GM18520 (cell line): ENCODE data around the gene OLIG1.

Experiments used
- ATAC-seq: cut with Tn5 transposase; IDR thresholded peaks from one replicate; pipeline ENCODE4 v1.9.1; 2021; ENCODE audit not compliant: unreplicated experiment

OLIG1 gene

DNA sequence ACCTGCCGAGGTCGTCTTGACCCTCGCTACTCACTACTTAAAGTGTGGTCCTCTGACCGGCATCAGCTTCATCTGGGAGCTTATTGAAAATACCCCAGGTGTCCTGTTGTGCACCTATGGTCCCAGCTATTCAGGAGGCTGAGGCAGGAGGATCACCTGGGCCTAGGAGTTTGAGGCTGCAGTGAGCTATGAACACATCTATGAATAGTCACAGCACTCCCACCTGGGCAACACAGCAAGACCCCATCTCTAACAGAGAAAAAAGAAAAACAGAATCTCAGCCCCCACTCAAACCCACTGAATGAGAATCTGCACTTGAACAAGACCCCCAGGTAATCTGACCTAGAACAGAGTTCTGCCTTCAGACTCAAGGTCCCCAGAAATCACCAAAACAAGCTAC is 8.7 kb upstream of the OLIG1 start:
- ATAC-seq = no peak

DNA sequence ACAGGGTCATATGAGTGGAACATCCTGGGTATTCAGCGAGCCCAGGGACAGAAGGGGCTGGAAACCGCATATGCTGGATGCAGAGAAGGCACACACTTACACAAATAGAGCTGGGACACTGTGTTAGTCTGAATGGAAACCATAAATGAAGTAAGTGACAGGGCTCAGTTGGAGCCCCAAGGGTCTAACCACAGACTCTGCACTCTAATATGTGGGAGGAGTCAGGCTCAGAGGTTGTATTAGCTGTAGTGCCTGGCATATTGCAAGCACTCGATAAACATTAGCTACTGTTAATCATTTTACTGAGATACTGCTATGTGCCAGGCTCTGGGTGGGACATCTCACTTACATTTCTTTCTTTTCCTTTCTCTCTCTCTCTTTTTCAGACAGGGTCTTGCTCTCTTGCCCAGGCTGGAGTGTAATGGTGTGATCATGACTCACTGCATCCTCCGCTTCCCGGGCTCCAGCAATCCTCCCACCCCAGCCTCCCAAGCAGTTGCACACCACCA is 6.5 kb upstream of the OLIG1 start:
- no peak for ATAC-seq

DNA sequence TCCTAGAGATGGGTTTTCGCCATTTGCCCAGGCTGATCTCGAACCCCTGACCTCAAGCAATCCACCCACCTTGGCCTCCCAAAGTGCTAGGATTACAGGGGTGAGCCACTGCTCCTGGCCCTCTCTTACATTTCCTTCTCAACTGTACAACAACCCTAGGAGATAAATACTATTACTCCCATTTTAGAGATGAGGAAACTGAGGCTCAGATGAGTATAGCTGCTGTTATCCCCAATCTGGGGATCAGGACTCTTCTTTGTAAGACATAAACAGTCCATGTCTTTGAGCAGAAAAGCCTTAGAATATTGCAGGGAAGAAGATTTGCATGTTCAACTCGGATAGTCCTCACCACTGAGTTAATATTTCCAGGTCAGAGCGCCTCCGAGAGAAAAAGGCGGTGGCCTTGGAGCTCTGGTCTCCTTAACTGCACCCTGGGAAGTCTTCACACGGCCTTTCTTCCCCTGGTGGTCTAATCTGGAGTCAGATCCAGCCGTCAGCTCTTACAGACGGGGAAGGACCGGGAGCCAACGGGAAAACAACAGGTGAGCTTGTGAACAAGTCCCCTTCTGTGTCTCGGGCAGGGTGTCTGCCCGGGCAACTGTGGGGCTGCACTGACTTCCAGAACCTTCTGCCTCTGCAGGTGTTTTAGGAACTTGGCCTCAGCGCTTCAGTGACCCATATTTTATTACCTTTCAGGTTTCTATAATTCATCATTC is 5.9 kb upstream of the OLIG1 start:
- ATAC-seq = no peak

DNA sequence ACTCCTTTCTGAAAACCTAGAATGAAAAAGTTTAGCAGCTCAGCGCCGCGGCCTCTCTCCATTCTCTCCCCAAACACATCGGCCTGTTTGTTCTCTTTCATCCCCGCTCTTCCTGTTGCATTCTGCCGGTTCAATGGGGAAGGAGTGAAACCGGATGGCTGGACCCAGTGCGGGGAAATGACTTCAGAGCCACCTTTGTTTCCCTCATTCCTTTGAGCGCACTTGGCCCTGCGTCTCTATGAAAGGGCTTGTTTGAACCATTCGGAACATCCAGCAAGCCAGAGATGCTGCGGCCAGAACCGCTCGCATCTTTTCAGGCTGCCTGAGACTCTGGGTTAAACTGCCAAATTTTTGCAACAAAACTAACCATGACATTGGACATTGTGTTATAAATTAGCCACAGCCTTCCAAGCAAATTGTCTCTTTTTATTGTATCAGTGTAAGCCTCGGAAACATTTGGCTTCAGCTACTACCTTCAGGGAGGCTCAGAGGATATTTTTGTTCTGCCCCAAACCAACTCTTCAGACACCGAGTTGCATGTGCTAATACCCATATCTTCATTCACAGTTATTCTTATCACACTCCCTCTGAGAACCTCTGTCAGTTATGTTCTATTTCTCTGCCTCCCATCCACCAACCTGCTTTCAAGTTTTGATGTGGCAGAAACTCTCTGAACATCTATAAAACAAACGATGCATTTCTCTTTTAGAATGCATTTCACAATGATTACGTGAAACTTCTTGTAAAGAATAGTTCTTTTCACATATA is 5.1 kb upstream of the OLIG1 start:
- ATAC-seq = no peak

DNA sequence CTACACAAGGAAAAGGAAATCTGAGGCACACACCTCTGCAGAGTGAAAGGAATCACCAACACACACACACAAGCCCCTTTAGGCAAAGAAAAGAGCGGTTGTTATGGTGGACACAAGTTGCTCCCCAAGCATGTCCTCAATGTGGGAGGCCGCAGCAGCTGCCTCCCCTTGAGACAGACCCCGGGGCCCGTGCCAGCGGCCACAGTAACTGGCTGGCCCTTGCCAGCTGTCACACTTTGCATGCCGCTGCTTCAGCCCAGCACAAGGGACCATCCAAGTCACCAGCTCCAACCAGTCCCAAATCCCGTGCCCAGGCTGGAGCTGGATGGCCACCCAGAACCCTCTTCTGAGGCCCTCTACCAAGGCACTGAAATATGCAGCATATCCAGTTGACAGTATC is 2.9 kb upstream of the OLIG1 start:
- no peak for ATAC-seq

DNA sequence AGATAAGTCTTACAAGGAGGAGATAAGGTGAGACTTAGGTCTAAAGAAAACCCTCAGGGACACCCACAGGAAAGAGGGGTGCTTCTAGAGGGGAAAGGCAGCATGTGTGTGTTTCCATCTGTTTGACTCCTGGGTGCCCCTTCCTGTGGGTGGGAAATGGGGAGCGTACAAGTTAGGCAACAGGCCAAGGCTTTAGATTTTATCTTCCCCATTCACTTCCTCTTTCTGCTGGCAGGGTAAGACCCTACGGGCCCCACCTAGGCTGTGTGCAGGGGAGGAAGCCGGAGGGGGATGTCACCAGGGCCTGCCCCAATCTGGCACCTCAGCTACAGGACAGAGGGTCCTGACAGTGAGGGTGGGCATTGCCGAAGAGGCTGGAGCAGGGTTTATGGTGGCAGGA is 2.5 kb upstream of the OLIG1 start:
- ATAC-seq = no peak

DNA sequence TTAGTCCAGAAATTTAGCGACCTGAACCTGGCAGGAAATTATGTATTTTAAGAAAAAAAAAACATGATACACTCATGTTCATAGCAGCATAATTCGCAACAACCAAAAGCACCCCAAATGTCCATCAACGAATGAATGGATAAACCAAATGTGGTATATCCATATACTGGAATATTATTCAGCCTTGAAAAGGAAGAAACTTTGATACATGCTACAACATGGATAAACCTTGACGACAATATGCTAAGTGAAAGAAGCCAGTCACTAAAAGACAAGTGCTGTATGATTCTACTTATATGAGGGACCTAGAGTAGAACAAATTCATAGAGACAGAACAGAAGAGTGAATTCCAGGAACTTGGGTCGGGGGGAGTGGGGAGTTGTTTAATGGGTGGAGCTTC is 698 bp upstream of the OLIG1 start:
- ATAC-seq = no peak

DNA sequence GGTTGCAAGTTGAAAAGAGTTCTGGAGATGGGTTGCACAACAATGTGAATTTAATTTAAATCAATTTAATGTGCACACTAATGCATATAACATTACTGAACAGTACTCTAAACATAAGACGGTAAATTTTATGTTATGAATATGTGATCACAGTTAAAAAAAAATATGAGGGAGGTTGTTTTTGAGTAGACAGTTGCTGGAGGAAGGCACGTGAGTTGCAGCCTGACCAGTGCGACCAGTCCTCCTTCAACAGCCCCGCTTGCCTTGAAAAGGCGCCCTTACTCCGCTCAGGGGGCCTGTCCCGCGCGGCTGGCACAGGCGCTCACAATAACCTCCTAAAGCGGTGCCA is 322 bp upstream of the OLIG1 start:
- no peak for ATAC-seq

DNA sequence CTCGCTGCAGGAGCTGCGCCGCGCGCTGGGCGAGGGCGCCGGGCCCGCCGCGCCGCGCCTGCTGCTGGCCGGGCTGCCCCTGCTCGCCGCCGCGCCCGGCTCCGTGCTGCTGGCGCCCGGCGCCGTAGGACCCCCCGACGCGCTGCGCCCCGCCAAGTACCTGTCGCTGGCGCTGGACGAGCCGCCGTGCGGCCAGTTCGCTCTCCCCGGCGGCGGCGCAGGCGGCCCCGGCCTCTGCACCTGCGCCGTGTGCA is 730 bp downstream of the OLIG1 start:
- no peak for ATAC-seq

DNA sequence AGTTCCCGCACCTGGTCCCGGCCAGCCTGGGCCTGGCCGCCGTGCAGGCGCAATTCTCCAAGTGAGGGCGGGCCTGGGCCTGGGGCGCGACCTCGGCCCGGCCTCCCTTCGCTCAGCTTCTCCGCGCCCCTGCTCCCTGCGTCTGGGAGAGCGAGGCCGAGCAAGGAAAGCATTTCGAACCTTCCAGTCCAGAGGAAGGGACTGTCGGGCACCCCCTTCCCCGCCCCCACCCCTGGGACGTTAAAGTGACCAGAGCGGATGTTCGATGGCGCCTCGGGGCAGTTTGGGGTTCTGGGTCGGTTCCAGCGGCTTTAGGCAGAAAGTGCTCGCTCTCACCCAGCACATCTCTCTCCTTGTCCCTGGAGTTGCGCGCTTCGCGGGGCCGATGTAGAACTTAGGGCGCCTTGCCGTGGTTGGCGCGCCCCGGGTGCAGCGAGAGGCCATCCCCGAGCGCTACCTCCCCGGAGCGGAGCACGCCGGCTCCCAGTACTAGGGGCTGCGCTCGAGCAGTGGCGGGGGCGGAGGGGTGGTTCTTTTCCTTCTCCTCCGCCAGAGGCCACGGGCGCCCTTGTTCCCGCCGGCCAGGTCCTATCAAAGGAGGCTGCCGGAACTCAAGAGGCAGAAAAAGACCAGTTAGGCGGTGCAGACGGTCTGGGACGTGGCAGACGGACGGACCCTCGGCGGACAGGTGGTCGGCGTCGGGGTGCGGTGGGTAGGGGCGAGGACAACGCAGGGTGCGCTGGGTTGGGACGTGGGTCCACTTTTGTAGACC is 1.2 kb downstream of the OLIG1 start:
- no peak for ATAC-seq

DNA sequence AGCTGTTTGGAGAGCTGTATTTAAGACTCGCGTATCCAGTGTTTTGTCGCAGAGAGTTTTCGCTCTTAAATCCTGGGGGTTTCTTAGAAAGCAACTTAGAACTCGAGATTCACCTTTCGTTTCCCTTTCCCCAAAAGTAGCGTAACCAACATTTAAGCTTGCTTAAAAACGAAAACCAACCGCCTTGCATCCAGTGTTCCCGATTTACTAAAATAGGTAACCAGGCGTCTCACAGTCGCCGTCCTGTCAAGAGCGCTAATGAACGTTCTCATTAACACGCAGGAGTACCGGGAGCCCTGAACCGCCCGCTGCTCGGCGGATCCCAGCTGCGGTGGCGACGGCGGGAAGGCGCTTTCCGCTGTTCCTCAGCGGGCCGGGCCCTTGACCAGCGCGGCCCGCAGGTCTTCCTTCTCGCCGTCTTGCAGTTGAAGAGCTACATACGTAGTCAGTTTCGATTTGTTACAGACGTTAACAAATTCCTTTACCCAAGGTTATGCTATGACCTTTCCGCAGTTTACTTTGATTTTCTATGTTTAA is 1.9 kb downstream of the OLIG1 start:
- no peak for ATAC-seq

DNA sequence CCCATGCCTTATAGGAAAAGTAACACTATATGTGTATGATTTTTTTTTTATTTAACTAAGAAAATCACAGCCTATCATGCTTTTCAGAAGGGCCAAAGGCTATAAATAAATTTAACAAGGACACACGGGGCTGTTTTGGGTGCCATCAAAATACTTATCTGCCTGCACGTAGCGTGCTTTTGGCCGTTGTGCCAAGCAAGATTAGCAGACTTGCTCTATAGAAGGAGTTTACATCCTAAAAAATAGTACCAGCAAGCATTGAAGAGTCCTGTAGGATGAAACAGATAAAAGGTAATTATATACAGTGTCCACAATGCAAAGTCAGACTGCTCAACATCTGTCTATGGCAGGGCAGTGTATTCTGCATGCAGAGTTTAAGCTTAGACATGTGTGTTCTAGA is 3.7 kb downstream of the OLIG1 start:
- no peak for ATAC-seq

DNA sequence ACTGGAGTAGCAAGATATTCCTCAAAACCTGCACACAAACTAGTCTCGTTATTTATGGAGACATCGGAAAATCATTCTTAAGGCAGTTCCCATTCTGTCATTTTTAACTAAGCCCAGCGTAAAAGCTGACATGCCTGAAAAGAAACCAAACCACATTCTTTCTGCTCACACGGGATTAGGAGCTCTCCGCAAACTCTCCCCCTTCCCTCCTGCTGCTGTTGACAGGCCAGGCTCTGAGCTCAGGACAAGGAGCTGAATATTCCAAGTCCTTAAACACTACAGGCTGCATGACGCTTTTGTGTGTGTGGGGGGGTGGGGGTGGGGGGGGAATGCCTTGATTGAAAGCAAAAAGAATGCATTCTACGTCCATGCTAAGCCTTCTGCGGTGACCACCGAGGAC is 5.2 kb downstream of the OLIG1 start:
- no peak for ATAC-seq

DNA sequence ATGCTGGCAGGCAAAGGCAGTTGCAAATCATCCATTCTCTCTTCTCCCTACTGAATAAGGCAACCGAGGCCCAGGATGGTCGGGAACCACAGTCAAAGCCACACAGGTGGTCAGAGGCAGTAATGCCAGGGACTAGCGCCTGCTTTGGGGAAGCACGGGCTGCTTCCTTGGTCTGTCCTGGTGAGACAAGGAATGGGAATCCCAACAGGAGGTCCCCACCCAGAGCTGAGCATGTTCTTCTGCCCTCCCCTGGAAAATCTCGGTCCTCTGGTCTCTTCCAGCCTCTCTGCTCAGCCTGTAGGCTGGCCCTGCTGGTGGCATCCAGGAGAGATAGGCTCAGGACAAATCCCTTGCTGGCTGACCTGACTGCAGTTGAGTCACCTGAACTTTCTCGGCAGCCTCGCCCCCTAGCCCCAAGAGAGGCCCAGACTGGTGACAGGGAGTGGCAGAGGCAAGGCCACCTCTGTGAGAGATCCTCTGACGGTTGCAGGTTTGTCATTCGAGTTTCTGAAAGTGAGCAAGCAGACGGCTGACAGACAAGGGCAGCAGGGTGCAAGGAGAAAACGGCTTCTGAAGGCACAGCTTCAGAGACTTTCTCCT is 5.8 kb downstream of the OLIG1 start:
- ATAC-seq = no peak

DNA sequence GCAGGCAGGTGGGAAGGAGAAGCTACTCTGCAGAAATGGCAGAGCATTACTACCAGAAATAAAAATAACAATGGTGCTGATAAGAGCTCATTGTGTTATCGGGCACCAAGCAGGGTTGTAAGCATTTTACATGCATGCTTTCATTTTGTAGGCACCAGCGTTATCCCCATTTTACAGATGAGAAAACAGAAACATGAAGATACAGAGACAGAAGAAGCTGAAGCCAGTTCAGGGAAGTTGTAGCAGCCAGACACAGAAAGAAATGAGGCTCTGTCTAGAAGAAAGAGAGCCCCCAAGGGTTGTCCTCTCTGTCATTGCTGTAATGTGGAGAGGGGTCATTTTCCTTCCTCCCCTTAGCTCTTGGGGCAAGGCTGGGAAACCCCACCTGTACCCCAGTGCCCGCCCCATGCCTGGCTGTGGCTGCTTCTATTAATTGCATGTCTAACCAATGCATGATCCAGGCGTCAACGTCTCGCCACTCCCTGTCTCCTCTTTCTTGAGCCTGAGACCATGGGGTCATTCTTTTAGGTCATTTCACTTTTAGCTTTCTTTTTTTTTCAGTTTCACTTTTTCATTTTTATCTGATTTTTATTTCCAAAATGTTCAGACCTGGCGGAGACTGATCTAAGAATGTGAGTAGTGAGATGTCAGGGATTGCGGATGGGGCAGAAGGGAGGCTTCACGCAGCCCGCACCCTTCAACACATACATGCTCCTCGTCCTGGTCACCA is 6.8 kb downstream of the OLIG1 start:
- no peak for ATAC-seq

DNA sequence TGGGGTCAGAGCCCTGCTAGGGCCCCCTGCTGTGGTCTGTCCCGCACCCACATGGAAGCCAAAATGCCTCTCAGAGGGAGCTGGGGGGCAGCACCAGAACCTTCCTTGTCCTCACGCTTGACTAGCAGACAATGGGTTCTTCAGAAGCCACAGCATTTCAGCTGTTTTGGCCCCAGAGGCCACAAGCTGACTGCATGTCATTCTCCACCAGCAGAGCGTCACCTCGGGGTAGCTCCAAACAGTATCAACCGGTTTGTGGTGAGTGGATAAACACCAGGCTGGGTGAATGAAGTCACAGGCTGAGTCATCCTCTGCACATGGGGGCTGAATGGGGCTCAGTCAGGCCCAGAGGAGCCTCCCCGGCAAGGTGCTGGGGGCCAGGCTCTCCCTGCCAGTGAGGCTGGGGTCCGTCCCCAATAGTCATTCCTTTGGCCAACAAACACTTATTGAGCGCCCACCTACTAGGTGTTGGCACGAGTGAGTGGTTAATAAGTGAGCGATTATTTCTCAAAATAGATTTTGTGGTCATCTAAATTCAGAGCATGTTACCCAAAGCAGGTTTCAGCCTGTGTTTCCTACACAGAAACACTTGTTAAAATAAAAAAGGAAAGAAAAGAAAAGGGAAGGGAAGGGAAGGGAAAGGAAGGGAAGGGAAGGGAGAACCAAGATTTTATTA is 9.1 kb downstream of the OLIG1 start:
- ATAC-seq = peak; percentile 94

DNA sequence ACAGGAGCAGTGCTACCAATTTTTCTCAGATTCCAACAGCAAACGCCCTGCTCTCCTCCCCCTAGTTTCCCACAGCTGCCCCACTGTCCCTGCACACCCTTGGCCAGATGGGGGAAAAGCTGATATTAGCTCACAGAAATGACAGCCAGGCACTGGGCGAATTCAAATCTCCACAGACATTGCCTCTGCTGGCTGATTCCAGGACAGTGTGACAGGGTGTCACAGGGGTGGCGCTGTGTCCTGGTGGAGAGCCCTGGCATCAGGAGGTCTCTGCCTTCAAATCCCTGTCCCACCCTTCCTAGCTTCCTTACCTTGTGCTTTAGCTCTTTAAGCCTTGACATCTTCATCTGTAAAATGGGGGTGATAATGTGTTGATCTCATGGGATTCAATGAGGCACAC is 10.4 kb downstream of the OLIG1 start:
- no peak for ATAC-seq

DNA sequence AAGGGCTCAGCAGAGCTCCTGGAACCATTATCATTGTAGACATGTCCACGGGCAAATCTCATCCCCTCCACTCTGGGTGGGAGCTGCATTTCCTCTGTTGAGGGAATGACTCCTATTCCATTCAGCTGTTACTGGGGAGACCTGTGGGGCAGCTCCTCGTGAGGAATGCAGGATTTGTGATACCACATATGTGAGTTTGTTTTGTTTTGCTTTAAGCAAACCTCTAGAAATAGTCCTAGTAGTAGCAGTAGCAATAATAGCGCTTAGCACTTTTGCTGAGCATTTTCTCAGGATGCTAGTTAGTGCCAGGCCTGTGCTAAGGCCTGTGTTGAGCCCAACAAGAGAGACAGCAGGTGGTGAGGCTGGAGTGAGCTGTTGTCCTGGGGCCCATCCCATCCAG is 10.8 kb downstream of the OLIG1 start:
- ATAC-seq = no peak

DNA sequence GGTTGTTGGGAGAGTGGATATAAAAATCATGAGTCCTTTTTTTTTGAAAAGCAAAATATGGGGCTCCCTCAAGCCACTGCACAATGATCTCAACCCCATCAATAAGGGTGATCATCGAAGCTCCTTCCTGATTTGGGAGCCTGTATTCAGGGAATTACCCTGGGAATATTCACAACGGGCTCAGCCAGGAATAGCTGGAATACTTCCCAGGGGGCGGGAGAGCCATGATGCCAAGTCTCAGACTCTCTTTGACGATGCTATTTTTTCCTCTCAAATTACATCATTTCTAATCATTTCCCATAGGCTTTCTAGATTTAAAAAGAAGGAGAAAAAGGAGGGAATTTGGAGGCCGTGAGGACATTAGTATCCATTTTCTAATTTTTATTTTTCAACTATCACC is 18.4 kb downstream of the OLIG1 start:
- ATAC-seq = no peak

DNA sequence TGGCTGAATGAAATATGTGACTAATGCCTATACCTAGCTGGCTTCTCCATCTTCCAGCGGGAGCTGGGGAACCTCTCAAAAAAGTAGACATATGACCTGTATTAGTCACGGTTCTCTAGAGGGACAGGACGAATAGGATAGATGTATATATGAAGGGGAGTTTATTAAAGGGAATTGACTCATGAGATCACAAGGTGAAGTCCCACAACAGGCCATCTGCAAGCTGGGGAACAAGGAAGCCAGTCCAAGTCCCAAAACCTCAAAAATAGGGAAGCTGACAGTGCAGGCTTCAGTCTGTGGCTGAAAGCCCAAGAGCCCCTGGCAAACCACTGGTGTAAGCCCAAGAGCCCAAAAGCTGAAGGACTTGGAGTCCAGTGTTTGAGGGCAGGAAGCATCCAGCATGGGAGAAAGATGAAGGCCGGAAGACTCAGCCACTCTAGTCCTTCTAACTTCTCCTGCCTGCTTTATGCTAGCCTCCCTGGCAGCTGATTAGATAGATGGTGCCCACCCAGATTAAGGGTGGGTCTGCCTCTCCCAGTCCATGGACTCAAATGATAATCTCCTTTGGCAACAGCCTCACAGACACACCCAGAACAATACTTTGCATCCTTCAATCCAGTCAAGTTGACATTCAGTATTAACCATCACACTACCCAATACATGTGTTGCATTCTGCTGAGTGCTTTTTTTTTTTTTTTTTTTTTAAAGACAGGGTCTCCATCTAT is 19.6 kb downstream of the OLIG1 start:
- no peak for ATAC-seq
